ENCODE results near the gene DYSF.

The DYSF gene

DNA sequence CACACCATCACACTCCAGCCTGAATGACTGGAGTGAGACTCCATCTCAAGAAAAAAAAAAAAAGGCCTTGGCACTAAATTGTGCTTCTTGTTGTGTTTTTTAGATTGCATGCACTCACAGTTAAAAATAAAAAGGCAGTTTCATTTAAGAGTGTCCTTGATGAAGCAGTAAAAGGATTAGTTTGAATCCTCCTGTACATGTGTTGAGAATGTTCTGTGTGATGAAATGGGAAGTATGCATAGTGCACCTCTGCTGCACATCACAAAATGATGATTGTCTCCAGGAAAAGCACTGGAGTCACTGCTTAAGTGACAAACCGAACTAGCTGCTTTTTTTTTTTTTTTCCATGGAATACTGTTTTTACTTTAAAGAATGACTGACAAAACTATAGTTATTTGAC is 23.1 kb downstream of the DYSF start:
- POLR2A ChIA-PET: interaction anchor here (1.0 kb wide), 1 partner anchor 24 kb away, joined by 4 read pairs; no protein-coding TSS in a partner anchor
- H3K27ac ChIP-seq (ENCODE audit: extremely low read depth, low read depth, low read length): no peak overlapping the region
- H3K4me1 ChIP-seq (ENCODE audit: control insufficient read depth, insufficient read depth, low read length): no peaks in the 10 kb centered on the region
- CTCF ChIA-PET: interaction anchor here (0.6 to 4.1 kb wide), 4 partner anchors 15 to 1438 kb away, joined by 3 to 22 read pairs (median 5); no protein-coding TSS in a partner anchor
- TF ChIP-seq ZNF132 (tag by site-specific recombination; IDR thresholded peaks at IDR 0.05; ENCODE audit: borderline replicate concordance) (no peak), ZNF600 (tag by site-specific recombination; IDR thresholded peaks at IDR 0.05) (no peak), ZNF654 (tag by site-specific recombination; IDR thresholded peaks at IDR 0.05; ENCODE audit: low read depth) (no peak), ZNF621 (tag by site-specific recombination; IDR thresholded peaks at IDR 0.05) (no peak), ZBTB8A (tag by site-specific recombination; IDR thresholded peaks at IDR 0.05) (no peak), ZNF121 (tag by site-specific recombination; IDR thresholded peaks at IDR 0.05) (no peak), ZNF510 (tag by site-specific recombination; IDR thresholded peaks at IDR 0.05; ENCODE audit: insufficient replicate concordance) (no peak), OSR2 (tag by site-specific recombination; IDR thresholded peaks at IDR 0.05) (no peak), ZNF341 (tag by site-specific recombination; IDR thresholded peaks at IDR 0.05; ENCODE audit: low read depth) (no peak), ZNF138 (tag by site-specific recombination; IDR thresholded peaks at IDR 0.05; ENCODE audit: borderline replicate concordance) (no peak), ZNF157 (tag by site-specific recombination; IDR thresholded peaks at IDR 0.05) (no peak)
- TF ChIP-seq, protein P1, sequence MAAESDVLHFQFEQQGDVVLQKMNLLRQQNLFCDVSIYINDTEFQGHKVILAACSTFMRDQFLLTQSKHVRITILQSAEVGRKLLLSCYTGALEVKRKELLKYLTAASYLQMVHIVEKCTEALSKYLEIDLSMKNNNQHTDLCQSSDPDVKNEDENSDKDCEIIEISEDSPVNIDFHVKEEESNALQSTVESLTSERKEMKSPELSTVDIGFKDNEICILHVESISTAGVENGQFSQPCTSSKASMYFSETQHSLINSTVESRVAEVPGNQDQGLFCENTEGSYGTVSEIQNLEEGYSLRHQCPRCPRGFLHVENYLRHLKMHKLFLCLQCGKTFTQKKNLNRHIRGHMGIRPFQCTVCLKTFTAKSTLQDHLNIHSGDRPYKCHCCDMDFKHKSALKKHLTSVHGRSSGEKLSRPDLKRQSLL (tag by site-specific recombination; IDR thresholded peaks at IDR 0.05): no peak
- TF ChIP-seq, protein P2, sequence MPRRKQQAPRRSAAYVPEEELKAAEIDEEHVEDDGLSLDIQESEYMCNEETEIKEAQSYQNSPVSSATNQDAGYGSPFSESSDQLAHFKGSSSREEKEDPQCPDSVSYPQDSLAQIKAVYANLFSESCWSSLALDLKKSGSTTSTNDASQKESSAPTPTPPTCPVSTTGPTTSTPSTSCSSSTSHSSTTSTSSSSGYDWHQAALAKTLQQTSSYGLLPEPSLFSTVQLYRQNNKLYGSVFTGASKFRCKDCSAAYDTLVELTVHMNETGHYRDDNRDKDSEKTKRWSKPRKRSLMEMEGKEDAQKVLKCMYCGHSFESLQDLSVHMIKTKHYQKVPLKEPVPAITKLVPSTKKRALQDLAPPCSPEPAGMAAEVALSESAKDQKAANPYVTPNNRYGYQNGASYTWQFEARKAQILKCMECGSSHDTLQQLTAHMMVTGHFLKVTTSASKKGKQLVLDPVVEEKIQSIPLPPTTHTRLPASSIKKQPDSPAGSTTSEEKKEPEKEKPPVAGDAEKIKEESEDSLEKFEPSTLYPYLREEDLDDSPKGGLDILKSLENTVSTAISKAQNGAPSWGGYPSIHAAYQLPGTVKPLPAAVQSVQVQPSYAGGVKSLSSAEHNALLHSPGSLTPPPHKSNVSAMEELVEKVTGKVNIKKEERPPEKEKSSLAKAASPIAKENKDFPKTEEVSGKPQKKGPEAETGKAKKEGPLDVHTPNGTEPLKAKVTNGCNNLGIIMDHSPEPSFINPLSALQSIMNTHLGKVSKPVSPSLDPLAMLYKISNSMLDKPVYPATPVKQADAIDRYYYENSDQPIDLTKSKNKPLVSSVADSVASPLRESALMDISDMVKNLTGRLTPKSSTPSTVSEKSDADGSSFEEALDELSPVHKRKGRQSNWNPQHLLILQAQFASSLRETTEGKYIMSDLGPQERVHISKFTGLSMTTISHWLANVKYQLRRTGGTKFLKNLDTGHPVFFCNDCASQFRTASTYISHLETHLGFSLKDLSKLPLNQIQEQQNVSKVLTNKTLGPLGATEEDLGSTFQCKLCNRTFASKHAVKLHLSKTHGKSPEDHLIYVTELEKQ (tag by site-specific recombination; IDR thresholded peaks at IDR 0.05; ENCODE audit: borderline replicate concordance): no peak
- TF ChIP-seq, protein P3, sequence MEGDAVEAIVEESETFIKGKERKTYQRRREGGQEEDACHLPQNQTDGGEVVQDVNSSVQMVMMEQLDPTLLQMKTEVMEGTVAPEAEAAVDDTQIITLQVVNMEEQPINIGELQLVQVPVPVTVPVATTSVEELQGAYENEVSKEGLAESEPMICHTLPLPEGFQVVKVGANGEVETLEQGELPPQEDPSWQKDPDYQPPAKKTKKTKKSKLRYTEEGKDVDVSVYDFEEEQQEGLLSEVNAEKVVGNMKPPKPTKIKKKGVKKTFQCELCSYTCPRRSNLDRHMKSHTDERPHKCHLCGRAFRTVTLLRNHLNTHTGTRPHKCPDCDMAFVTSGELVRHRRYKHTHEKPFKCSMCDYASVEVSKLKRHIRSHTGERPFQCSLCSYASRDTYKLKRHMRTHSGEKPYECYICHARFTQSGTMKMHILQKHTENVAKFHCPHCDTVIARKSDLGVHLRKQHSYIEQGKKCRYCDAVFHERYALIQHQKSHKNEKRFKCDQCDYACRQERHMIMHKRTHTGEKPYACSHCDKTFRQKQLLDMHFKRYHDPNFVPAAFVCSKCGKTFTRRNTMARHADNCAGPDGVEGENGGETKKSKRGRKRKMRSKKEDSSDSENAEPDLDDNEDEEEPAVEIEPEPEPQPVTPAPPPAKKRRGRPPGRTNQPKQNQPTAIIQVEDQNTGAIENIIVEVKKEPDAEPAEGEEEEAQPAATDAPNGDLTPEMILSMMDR (tag by site-specific recombination; IDR thresholded peaks at IDR 0.05): no peak
- TF ChIP-seq, protein P4, sequence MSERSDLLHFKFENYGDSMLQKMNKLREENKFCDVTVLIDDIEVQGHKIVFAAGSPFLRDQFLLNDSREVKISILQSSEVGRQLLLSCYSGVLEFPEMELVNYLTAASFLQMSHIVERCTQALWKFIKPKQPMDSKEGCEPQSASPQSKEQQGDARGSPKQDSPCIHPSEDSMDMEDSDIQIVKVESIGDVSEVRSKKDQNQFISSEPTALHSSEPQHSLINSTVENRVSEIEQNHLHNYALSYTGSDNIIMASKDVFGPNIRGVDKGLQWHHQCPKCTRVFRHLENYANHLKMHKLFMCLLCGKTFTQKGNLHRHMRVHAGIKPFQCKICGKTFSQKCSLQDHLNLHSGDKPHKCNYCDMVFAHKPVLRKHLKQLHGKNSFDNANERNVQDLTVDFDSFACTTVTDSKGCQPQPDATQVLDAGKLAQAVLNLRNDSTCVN (tag by site-specific recombination; optimal IDR thresholded peaks at IDR 0.05): no peak
- TF ChIP-seq, protein P5, sequence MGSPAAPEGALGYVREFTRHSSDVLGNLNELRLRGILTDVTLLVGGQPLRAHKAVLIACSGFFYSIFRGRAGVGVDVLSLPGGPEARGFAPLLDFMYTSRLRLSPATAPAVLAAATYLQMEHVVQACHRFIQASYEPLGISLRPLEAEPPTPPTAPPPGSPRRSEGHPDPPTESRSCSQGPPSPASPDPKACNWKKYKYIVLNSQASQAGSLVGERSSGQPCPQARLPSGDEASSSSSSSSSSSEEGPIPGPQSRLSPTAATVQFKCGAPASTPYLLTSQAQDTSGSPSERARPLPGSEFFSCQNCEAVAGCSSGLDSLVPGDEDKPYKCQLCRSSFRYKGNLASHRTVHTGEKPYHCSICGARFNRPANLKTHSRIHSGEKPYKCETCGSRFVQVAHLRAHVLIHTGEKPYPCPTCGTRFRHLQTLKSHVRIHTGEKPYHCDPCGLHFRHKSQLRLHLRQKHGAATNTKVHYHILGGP (tag by site-specific recombination; IDR thresholded peaks at IDR 0.05): no peak
- TF ChIP-seq, protein P6, sequence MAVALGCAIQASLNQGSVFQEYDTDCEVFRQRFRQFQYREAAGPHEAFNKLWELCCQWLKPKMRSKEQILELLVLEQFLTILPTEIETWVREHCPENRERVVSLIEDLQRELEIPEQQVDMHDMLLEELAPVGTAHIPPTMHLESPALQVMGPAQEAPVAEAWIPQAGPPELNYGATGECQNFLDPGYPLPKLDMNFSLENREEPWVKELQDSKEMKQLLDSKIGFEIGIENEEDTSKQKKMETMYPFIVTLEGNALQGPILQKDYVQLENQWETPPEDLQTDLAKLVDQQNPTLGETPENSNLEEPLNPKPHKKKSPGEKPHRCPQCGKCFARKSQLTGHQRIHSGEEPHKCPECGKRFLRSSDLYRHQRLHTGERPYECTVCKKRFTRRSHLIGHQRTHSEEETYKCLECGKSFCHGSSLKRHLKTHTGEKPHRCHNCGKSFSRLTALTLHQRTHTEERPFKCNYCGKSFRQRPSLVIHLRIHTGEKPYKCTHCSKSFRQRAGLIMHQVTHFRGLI (tag by site-specific recombination; IDR thresholded peaks at IDR 0.05): no peak
- H3K4me3 ChIP-seq (ENCODE audit: low read depth, low read length): no peak overlapping the region
- no peaks in the 10 kb centered on the region for H3K36me3 ChIP-seq (ENCODE audit: control insufficient read depth in 2 of 2, insufficient read depth in 1 of 2, low read length in 2 of 2)
- no peaks in the 10 kb centered on the region for H3K9me3 ChIP-seq (ENCODE audit: control insufficient read depth, insufficient read depth, low read depth, low read length)

All from HEK293 (cell line).